Inflammatory macrophage (primary cell): ENCODE results near the gene ADAM33.

Source experiments
- DNase-seq, 2 donors: peaks; one replicate each; pipeline ENCODE4 v3.0.0-alpha.2; 2020 to 2022
- total RNA-seq, 18 experiments: gene quantifications; one replicate each; lab custom pipeline; 2026; ENCODE audit warnings: mixed read lengths in 6 of 18, inconsistent platforms in 2 of 18; lab: John Stamatoyannopoulos, UW

ADAM33 gene, protein sequence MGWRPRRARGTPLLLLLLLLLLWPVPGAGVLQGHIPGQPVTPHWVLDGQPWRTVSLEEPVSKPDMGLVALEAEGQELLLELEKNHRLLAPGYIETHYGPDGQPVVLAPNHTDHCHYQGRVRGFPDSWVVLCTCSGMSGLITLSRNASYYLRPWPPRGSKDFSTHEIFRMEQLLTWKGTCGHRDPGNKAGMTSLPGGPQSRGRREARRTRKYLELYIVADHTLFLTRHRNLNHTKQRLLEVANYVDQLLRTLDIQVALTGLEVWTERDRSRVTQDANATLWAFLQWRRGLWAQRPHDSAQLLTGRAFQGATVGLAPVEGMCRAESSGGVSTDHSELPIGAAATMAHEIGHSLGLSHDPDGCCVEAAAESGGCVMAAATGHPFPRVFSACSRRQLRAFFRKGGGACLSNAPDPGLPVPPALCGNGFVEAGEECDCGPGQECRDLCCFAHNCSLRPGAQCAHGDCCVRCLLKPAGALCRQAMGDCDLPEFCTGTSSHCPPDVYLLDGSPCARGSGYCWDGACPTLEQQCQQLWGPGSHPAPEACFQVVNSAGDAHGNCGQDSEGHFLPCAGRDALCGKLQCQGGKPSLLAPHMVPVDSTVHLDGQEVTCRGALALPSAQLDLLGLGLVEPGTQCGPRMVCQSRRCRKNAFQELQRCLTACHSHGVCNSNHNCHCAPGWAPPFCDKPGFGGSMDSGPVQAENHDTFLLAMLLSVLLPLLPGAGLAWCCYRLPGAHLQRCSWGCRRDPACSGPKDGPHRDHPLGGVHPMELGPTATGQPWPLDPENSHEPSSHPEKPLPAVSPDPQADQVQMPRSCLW
- 0 to 0.24 (median 0.03) reads per million in 18 experiments for total RNA-seq

DNA sequence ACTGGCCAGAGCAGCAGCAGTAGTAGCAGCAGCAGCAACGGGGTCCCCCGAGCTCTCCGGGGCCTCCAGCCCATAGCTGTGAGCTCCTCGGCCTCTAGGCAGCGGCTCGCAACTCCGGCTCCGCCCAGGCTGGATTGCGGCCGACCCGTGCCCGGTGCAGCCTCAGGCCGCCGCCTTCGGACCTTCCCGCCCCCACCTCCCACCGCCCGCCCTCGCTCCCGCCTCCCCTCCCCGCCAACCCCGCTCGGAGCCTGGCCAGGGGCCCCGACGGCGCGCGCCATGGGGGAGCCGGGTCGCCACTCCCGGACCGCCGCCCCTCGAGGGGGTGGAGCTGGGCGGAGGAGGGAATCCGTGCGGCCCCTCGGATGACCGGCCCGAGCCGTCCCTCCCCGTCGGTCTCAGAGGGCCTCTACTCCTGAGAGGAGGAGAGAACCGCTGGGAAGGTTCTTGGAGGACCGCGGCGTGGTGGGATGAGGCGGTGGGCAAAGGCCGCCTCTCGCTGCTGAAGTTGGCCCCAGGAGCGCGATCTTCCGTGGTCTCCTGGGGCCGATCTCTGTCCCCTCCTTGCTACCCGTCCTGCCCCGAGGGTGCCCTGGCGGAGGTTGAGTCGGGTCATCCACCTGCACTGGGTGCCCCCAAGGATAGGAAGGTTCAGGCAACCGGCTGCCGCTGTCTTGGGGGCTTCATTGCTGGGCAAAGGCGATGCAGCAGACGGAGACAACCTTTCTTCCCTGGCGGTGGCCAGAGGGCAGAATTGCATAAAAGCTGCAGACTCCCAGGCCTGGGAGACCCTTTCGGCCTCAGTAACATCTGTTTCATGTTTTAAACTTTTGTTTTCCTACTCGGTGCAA is at the start of gene ADAM33:
Gene ADAM33 (minus strand): TSS at position 80 of the 851 bp plus-strand sequence. CDS start 6 bp downstream, at position 74.
- DNase-seq = no peak

DNA sequence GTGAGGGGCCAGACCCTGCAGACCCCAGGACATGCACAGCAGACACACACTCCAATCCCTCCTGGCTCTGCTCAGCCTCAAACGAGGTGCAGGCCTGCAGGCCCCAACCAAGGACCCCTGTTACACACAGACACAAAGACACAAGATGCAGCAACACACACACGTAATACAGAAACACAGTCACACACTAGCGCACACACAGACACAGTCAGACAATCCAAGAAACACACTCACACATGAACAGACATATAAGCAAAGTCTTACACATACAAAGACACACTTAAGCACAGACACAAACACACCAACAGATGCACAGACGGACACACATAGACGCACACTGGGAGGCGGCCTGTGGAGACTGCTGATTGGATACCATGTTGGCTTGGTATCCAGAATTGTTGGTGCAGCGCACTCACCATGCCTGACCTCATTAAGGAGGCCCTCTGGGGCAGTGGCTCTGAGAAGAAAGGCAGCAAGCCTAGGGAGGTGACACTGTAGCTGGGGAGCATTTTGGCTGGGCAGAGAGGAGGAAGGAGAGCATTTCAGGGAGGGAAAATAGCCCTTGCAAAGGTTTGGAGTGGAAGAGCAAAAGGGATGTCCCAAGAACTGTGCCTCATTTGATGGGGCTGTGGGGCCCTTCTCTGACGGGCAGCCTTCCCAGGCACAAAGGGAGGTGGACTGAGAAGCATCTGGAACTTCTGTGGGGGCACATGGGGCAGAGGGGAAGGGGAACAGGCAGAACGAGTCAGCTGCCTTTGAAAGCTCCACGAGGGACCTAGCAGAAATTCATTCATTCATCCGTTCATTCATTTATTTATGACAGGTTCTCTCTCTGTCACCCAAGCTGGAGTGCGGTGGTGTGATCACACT is 49.2 kb upstream of the ADAM33 start:
- no peak for DNase-seq

DNA sequence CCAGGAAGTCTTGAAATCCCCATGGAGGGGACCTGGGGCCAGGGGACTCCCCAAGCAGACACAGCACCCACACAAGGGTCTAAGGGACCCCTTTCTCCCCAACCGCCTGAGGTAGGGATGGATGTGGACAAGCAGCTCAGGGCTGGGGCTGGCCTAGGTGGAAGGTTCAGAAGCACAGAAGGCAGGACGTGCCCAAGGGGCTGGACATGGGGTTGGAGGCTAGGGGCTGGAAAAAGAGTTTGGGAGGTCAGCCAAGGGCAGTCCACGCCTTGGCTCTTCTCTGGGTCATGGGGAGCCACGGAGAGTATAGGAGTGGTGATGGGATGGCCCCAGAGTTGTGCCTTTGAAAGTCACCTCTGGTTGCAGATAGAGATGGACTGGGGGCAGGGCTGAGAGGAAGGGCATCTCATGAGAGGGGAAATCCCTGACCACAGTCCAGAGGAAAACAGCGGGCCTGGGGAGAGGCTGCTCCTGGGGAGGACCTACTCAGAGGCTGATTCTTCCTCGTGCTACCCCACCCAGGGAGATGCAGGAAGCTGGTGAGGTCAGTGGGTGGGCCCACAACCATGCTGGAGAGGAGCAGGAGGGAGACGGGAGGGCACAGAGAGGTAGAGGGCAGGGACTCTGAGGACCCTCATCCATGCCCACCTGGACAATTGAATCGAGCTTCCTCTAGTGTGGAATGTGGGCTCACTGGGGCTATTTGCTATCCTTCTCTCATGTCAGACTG is 48.2 kb upstream of the ADAM33 start:
- peak in 1 of 2 donors; percentile 29 for DNase-seq

DNA sequence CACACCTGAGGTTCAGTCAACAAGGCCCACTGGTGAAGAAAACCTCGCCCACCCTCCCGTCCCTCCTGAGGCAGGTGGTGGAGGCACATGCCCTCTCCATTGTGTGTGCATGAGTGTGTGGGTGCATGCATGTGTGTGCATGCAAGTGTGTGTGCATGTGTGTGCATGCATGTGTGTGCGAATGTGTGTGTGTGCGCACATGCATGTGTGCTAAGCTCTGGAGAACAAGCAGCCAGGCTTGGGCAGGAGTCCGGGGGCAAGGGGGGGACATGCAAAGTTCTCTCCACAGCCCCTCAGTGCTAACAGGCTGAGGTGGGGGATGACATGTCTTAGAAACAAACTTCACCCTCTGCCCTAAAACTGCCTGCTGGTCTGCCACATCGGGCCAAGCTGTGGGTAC is 47.6 kb upstream of the ADAM33 start:
- DNase-seq = no peak

DNA sequence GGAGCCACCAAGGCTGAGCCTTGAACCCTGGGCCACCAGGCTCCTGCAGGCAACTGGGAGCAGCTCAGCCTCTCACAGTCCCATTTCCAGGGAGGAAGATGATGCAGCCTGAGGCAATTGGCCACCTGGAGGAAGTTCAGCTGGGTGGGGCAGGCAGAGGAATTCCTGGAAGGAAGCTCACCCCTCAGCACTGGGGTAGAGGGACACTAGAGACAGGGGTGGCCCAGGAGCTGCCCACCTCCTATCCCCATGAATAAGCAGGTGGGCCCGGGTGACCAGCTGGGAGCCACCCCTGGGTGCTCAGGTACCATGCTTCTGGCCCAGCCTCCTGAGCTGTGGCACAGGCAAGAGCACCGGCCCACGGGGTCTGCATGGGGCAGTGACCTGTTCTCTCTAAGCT is 47.1 kb upstream of the ADAM33 start:
- DNase-seq = no peak

DNA sequence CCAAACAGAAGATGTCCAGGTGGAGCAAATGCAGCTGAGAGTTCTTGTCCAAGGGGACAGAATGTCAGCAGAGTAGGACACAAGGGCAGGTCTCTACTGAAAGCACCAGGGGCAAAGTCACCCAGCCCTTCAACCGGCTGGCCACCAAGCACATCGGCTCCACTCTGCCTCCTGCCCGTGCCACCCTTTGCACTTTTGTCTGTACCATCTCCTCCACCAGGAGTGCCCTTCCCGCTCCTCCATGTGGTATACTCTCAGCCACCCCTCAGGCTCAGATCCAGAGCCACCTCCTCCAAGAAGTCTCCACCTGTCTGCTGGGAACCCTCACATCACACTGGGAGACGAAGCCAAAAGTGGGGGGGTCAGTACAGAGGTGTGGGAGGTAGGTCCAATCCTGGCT is 46.5 kb upstream of the ADAM33 start:
- DNase-seq = no peak

DNA sequence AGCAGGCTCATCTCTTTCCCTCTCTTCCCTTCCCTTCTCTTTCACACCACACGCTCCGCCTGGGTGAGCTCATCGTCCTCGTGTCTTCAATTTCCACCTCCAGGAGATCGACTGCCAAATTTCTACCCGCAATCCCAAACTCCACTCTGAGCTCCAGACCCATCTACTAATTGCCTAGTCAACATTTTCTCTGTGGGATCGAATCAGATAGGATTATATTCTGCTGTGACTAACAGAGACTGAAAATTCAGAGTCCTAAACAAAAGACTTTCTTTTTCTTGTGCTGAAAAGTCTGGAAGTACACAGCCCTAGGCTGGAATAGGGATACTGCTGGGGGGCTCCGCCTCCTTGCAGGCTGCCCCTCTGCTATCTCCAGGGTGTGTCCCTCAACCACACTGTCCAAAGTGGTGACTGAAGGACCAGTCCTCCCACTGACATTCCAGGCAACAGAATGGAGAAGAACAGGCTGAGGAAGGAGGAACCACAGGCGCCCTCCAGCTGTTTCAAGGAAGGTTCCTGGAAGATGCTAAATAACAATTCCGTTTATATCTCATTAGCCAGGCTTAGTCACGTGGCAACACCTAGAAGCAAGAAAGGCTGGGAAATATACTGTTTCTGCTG is 45.7 kb upstream of the ADAM33 start:
- peak; percentile 8 to 33 for DNase-seq

DNA sequence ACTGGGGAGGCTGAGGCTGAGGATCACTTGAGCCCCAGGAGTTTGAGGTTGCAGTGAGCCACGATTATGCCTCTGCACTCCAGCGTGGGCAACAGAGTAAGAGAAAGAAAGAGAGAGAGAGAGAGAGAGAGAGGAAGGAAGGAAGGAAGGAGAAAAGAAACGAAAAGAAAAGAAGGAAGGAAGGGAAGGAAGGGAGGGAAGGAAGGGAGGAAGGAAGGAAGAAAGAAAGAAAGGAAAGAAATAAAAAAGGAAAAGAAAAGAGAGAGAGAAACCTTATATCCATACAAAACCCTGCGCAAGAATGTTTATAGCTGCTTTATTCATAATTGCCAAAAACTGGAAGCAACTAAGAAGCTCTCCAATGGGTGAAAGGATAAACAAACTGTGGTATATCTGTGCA is 42.5 kb upstream of the ADAM33 start:
- no peak for DNase-seq

DNA sequence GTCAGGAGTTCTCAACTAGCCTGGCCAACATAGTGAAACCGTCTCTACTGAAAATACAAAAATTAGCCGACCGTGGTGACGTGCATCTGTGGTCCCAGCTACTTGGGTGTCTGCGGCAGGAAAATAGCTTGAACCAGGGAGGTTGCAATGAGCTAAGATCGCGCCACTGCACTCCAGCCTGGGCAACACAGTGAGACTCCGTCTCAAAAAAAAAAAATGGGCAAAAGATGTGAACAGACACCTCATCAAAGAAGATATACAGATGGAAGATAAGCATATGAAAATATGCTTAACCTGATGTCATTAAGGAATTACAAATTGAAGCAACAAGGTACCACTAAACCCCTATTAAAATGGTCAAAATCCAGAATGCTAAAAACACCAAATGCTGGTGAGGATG is 41.5 kb upstream of the ADAM33 start:
- no peak for DNase-seq

DNA sequence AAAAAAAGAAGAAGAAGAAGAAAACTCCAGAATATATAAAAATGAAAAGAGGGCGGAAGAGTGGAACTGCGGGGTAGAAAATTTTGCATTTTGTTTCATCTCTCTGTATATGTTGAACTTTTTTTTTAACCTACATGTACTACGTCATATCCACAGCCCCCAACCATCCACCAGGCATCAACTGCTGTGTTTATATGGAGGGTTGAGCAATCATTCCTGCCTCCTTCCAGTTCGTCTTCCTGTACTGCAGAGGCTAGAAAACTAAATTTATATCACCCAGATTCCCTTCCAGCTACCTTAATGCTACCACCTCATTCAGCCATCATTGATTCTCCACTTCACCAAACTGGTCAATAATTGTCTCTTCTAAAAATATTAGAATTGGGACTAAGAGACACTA is 40.1 kb upstream of the ADAM33 start:
- no peak for DNase-seq

DNA sequence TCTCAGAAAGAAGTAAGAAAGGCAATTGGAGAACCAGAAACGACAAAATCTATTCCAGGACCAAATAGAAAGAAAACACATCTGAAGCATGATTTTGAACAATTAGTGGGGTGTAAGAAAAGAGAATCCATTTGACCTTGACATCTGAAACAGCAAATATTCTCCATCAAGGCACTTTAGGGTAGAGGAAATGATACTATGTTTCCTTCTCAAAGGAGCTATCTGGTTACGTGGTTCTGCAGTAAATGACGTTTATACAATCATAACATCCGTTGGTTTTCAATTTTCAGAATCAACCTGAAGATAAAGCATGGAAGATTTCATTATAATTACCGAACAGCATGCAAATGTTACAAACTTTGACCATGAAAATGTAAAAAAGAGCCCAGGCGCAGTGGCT is 38.8 kb upstream of the ADAM33 start:
- no peak for DNase-seq

DNA sequence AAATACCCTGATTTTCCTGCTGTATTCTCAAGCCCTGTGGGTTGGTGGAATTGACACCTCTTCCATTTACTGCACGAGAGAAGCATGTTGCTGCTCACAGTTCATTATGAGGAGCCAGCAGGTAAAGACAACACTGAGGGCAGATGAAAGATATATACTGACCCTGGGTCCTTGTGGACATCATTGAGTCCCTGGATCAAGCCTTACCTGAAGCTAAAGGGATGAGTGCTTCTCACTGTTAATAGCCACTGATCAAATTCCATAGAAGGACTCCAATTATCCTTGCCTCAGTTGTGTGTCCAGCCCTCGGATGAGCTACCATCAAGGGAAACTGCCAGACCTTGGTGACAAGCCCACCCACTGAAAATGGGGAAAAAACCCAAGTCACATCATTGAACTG is 38.3 kb upstream of the ADAM33 start:
- no peak for DNase-seq

DNA sequence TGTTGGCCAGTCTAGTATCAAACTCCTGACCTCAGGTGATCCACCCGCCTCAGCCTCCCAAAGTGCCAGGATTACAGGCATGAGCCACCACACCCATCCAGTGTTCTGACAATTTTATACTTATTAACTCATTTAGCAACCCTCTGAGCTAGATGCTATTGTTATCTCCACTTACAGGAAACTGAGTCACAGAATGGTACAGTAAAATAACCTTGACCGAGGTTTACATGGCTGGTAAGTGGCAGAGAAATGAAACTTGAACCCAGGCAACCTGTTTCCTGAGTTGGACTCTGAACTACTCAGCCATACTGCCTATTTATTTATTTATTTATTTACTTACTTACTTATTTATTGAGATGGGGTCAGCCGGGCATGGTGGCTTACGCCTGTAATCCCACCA is 37.2 kb upstream of the ADAM33 start:
- no peak for DNase-seq

DNA sequence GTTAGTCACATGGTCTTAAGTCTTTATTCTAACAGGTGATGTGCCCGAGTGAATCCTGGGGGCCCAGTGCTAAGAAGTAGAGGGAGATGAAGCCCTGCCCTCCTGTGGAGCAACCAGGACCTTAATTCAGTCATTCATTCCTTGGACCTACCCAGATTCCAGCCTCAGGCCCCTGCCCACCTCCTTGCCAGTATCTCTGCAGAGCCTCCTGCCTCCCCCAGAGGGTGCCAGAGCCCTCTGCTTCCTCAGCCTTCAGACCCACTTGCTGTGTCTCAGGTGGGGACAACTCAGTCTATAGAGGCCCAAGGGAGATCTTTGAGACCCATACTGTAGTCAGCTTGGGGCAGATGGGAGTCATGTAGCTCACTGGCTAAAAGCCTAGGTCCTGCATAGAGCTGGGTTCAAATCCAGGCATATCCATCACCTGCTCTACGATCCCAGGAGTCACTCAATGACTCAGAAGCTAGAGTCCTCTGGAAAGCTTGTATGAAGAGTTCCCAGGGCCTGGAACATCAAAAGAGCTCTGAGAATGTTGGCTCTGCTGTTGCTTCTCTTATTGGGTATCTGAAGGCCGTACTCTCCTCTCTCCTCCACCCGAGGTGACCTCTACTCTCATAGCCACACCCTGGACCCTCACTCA is 34.5 kb upstream of the ADAM33 start:
- DNase-seq = peak; percentile 6 to 26

DNA sequence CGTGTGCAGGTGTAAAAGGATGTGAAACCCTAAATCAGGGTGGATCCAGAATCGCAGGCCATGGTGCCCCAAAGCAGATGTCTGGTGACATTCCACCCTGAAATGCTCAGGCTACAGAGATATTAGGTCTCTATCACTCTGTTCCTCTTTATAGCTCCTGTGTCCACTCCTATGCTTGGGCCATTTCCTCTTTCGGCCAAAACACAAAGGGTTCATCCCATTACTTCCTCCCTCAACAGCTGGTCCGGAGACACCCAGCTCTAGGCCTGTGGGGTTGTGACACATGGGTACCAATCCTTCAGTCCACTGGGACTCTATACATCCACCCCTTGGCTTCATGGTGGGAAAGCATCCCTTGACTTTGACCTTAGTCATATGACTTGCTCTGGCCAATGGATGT is 32.3 kb upstream of the ADAM33 start:
- DNase-seq = peak; percentile 85 to 90

DNA sequence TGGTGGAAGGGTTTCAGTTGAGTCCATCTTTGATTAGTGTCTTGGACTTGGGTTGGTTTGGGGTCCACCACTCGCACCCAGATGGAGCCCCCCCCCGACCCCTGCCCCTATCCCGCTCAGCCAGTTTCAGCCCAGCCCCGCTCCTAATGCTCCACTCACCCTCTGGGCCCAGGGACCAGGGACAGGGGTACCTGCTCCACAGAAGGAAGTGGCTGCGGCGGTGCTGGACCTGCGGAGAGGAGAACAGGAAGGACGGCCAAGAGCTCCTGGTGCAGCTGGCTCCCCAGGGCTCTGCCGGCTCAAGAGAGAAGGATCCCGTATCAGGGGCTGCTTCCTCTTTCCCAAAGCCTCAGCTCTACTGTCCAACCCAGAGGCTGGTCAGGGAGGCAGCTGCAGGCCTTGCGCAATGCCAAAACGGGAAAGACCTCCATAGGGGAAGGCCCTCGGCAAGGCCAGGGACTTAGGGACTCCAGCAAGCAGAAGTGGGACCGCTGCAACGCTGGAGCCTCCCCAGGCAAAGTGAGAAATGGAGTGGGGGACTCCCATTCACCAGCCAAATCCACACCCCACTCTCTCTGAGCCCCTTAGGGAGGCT is 30.6 kb upstream of the ADAM33 start, which contains the start of gene SIGLEC1:
Gene SIGLEC1 (minus strand): TSS at position 322 of the 595 bp plus-strand sequence. CDS start 5,472 bp downstream, outside the sequence.
- peak; percentile 97 to 98 for DNase-seq

DNA sequence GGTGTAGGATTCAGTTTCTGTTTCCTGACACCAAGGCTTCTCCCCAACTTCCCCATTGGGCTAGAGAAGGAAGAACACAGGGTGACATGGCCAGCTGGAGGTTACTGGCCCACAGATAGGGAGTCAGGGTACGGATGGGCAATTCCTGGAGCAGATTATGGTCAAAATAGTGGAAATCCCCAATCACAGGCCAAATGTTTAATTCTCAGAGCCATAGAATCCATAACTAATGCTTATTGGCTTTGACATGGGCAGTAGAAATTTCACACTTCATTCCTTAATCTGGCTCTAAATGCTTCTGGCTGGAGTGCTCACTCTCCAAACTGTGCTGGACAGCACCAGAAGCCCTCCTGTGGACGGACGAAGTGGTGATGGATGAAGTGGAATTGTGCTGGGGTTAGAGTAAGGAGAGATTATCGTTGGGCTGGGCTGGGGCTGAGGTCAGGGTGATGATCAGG is 29.7 kb upstream of the ADAM33 start:
- DNase-seq = peak; percentile 55 to 63

DNA sequence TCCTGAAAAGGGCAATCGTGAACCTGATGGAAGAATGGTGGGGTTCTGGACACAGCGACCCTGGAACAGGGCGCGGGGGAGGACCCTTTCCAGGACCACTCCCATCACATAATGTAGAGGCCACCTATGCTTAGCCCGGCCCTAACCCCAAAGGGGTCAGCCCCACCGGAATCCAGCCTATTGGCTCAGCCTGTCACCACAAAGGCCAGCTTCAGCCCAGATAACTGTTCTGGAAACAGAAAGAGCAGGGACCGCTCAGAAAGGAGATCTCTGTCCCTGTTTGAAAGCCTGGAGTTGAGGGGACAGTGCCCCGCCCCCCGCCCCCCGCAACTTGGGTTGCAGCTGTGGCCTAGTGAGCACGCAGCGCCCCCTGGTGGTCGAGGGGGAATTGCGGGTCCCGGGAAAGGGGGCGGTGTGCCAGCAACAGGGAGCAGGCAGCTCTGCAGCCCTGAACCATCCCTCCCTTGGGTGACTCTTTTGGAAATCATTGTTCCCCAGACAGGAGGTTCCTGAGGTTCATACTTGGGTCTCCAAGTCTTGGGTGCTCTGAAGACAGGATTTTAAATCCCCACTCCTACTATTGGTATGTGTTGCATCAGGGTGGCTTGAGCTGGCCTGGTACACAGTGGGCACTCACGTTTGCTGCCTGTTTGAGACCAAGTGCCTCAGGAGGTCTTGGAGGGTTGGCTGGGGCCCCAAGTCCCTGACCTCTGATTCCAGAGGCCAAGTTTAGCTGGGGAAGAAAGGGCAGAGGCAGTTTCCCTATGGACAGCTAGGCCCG is 29.1 kb upstream of the ADAM33 start:
- DNase-seq = peak; percentile 49 to 58
